A549 (cell line): ENCODE measurements around the gene SYCP1. TPM values are rescaled to one million over a fixed set of nuclear protein-coding genes. Genes with fewer than 3 reads are reported as not detected.

Source experiments
- ATAC-seq, 2 experiments: fragments of 200-7000 bp in 1 of 2; fragments of >200 bp in 1 of 2; cut with Nextera tagmentation in 1 of 2; cut with Tn5 transposase in 1 of 2; 3 replicates each; pipeline versions ENCODE4 v1.8.0 to v1.9.1; 2018 to 2020; ENCODE audit warnings: mild to moderate bottlenecking in 1 of 2, moderate library complexity in 1 of 2
- CTCF ChIA-PET: fragments of 300-600 bp; sonication (Branson Sonifier 250); formaldehyde crosslinking; extraction: SDS; loops from one replicate; lab custom pipeline; 2021; ENCODE audit warnings: antibody characterized with exemption, inconsistent platforms; lab: Yijun Ruan, JAX
- POLR2A ChIA-PET: fragments of 350-600 bp; formaldehyde crosslinking; extraction: SDS; loops from one replicate; lab custom pipeline; 2021; ENCODE audit warnings: antibody characterized with exemption, inconsistent platforms; lab: Yijun Ruan, JAX
- DNase-seq, 2 experiments: peaks; one replicate each; pipeline versions ENCODE4 v3.0.0 to v3.0.0-alpha.2; 2011 to 2016; ENCODE audit warnings: low read depth in 1 of 2, low spot score in 1 of 2
- FAIRE-seq: peaks from 2 replicates; lab custom pipeline; 2011; peaks lifted over from hg19 to GRCh38; lab: Jason Lieb, UNC
- H3K27ac ChIP-seq, 2 experiments: fragments of >200 bp; sonication (Bioruptor Twin); formaldehyde crosslinking; 3 replicates each; pipeline ENCODE4 v1.5.1; 2016 to 2017
- H3K4me1 ChIP-seq: fragments of >200 bp; sonication (Bioruptor Twin); formaldehyde crosslinking; 3 replicates; pipeline ENCODE4 v1.6.1; 2016
- H3K4me2 ChIP-seq: fragments of >200 bp; sonication (Bioruptor Twin); formaldehyde crosslinking; 3 replicates; pipeline ENCODE4 v1.6.1; 2016
- H3K4me3 ChIP-seq: fragments of >200 bp; sonication (Bioruptor Twin); formaldehyde crosslinking; 3 replicates; pipeline ENCODE4 v1.5.1; 2016
- H3K9me3 ChIP-seq: fragments of >200 bp; sonication (Bioruptor Twin); formaldehyde crosslinking; 3 replicates; pipeline ENCODE4 v1.6.1; 2016
- CBX8 ChIP-seq: fragments of 200-600 bp; sonication (generic); IDR thresholded peaks from 2 replicates; pipeline ENCODE4 v1.6.1; 2016
- CEBPB ChIP-seq, 2 experiments: fragments of >200 bp in 1 of 2; sonication (Bioruptor Twin) in 1 of 2; formaldehyde crosslinking in 1 of 2; IDR thresholded peaks; 2 replicates each; pipeline ENCODE4 v1.6.1; 2012 to 2016
- CHD2 ChIP-seq: fragments of 150-350 bp; IDR thresholded peaks from 2 replicates; pipeline ENCODE4 v1.6.1; 2014; ENCODE audit warnings: low read length; ENCODE audit not compliant: partially characterized antibody
- CTCF ChIP-seq: fragments of >200 bp; sonication (Bioruptor Twin); formaldehyde crosslinking; IDR thresholded peaks from 3 replicates; pipeline ENCODE4 v1.5.1; 2016
- E2F6 ChIP-seq: IDR thresholded peaks from 2 replicates; pipeline ENCODE4 v1.6.1; 2012; ENCODE audit warnings: low read depth, borderline replicate concordance
- EHMT2 ChIP-seq: fragments of 200-600 bp; sonication (generic); IDR thresholded peaks from 2 replicates; pipeline ENCODE4 v1.6.1; 2016; ENCODE audit warnings: antibody characterized with exemption, low read depth, mild to moderate bottlenecking, moderate library complexity
- EP300 ChIP-seq, 2 experiments: fragments of >200 bp; sonication (Bioruptor Twin); formaldehyde crosslinking; IDR thresholded peaks; 2 replicates in 1 of 2; 3 replicates in 1 of 2; pipeline ENCODE4 v1.6.1; 2016 to 2017
- FOSB ChIP-seq: fragments of 250-450 bp; sonication (Bioruptor Pico); IDR thresholded peaks from 2 replicates; pipeline ENCODE4 v1.5.0; 2020; ENCODE audit warnings: mild to moderate bottlenecking, moderate library complexity
- FOSL2 ChIP-seq, 2 experiments: fragments of 450-650 bp in 1 of 2; fragments of >200 bp in 1 of 2; sonication (Bioruptor Twin) in 1 of 2; formaldehyde crosslinking; IDR thresholded peaks; 2 replicates each; pipeline versions ENCODE4 v1.5.0 to v1.6.1; 2016 to 2020; ENCODE audit warnings: mild to moderate bottlenecking in 1 of 2, moderate library complexity in 1 of 2
- HDAC2 ChIP-seq: fragments of 200-600 bp; sonication (generic); IDR thresholded peaks from 2 replicates; pipeline ENCODE4 v1.6.1; 2016
- HOXA7 ChIP-seq: fragments of 250-450 bp; sonication (Bioruptor Pico); IDR thresholded peaks from 2 replicates; pipeline ENCODE4 v1.5.0; 2020; ENCODE audit warnings: mild to moderate bottlenecking, moderate library complexity
- HOXB13 ChIP-seq: fragments of 250-450 bp; sonication (Bioruptor Pico); IDR thresholded peaks from 2 replicates; pipeline ENCODE4 v1.5.0; 2020; ENCODE audit warnings: low read depth, mild to moderate bottlenecking, moderate library complexity
- KDM5A ChIP-seq: fragments of 200-600 bp; sonication (generic); IDR thresholded peaks from 2 replicates; pipeline ENCODE4 v1.6.1; 2016; ENCODE audit warnings: antibody characterized with exemption, mild to moderate bottlenecking
- MAX ChIP-seq: IDR thresholded peaks from 2 replicates; pipeline ENCODE4 v1.6.1; 2012
- MAZ ChIP-seq: fragments of 150-350 bp; IDR thresholded peaks from 2 replicates; pipeline ENCODE4 v1.6.1; 2014; ENCODE audit warnings: antibody characterized with exemption, low read depth, low read length, borderline replicate concordance
- MYC ChIP-seq: IDR thresholded peaks from 2 replicates; pipeline ENCODE4 v1.6.1; 2012; ENCODE audit warnings: mild to moderate bottlenecking, inconsistent platforms, low read length, improper control_type of control experiment, borderline replicate concordance
- NPAS2 ChIP-seq: fragments of 250-450 bp; sonication (Bioruptor Pico); IDR thresholded peaks from 2 replicates; pipeline ENCODE4 v1.8.0; 2022; ENCODE audit warnings: mild to moderate bottlenecking, moderate library complexity, borderline replicate concordance
- PBX3 ChIP-seq: IDR thresholded peaks from 2 replicates; pipeline ENCODE4 v1.6.1; 2012
- REST ChIP-seq: fragments of 200-600 bp; sonication (generic); IDR thresholded peaks from 2 replicates; pipeline ENCODE4 v1.6.1; 2016; ENCODE audit warnings: antibody characterized with exemption, mild to moderate bottlenecking, moderate library complexity
- TP53 ChIP-seq: fragments of 250-450 bp; sonication (Bioruptor Pico); IDR thresholded peaks from 2 replicates; pipeline ENCODE4 v1.5.0; 2021; ENCODE audit warnings: mild to moderate bottlenecking, moderate library complexity
- USF2 ChIP-seq: fragments of 450-650 bp; IDR thresholded peaks from 2 replicates; pipeline ENCODE4 v1.6.1; 2014; ENCODE audit warnings: antibody characterized with exemption
- ZNF302 ChIP-seq: fragments of 250-450 bp; sonication (Bioruptor Pico); IDR thresholded peaks from 2 replicates; pipeline ENCODE4 v1.9.0; 2021; ENCODE audit warnings: inconsistent platforms, mild to moderate bottlenecking, moderate library complexity
- WGBS: methylation state at CpG from one replicate; pipeline ENCODE4 v1.1.6; 2017; ENCODE audit errors: missing lambda C conversion rate; 5-methylcytosine and 5-hydroxymethylcytosine counted together
- polyA plus RNA-seq, 4 experiments: library from polyadenylated mRNA; depleted of rRNA in 3 of 4; stranded (reverse); fragments of >200 nt; fragmentation: RNase III in 1 of 4; extraction: RNeasy Plus Mini Kit Qiagen cat#74134 plus additional on column Dnase treatment in 1 of 4; gene quantifications; 2 replicates in 3 of 4; 3 replicates in 1 of 4; pipeline ENCODE4 v1.2.3, GENCODE V29; 2011 to 2017

Gene SYCP1
- polyA plus RNA-seq, 2 of the 4 experiments (the other 2 are of a cell fraction) = not detected

GRCh38 chr1:115031595-115031994, 176.9 kb downstream of the SYCP1 start:
- POLR2A ChIA-PET = no interaction called here
- DNase-seq = no peak
- H3K27ac ChIP-seq = no peak overlapping the region
- H3K4me3 ChIP-seq = no peak overlapping the region
- no peaks in the 10 kb centered on the region for H3K4me1 ChIP-seq
- FAIRE-seq = no peak
- no peak for ATAC-seq
- TF ChIP-seq CBX8 = no peak
- no peak for TF ChIP-seq REST
- no peak for TF ChIP-seq KDM5A
- TF ChIP-seq MAX = no peak
- TF ChIP-seq USF2 = no peak
- no peak for TF ChIP-seq CHD2
- TF ChIP-seq FOSL2 (IDR thresholded peaks at IDR 0.05) = no peak
- TF ChIP-seq FOSL2 (CRISPR knock-in tag; IDR thresholded peaks at IDR 0.05) = no peak
- no peak for TF ChIP-seq HOXB13 (CRISPR knock-in tag)
- no peak for TF ChIP-seq CEBPB (IDR thresholded peaks at IDR 0.05)
- TF ChIP-seq, all 56 proteins: peak for 0
- 48% methylated on average over 2 of the region's 2 CpGs for WGBS
- Histone ChIP-seq H3K4me2 (no peak overlapping the region), H3K9me3 (no peaks in the 10 kb centered on the region)
- CTCF ChIA-PET = no interaction called here

GRCh38 chr1:115035652-115036051, 181.0 kb downstream of the SYCP1 start:
- no peak for FAIRE-seq
- ChIA-PET CTCF (interaction anchor here (0.8 kb wide), 1 partner anchor 434 kb away, joined by 3 read pairs; no protein-coding TSS in a partner anchor), POLR2A (no interaction called here)
- H3K4me2 ChIP-seq = no peak overlapping the region
- no peak overlapping the region for H3K27ac ChIP-seq
- H3K9me3 ChIP-seq = no peaks in the 10 kb centered on the region
- H3K4me1 ChIP-seq = no peaks in the 10 kb centered on the region
- no peak overlapping the region for H3K4me3 ChIP-seq
- ATAC-seq = no peak
- DNase-seq = no peak
- TF ChIP-seq E2F6 (no peak), EP300 (IDR thresholded peaks at IDR 0.05) (no peak), USF2 (no peak), PBX3 (no peak), MYC (no peak), FOSB (no peak), MAX (no peak), ZNF302 (no peak), HDAC2 (no peak), MAZ (no peak), CTCF (no peak), HOXA7 (CRISPR knock-in tag) (no peak), NPAS2 (CRISPR knock-in tag) (no peak), CBX8 (no peak), FOSL2 (IDR thresholded peaks at IDR 0.05) (no peak), FOSL2 (CRISPR knock-in tag; IDR thresholded peaks at IDR 0.05) (no peak), TP53 (no peak), EHMT2 (no peak)
- WGBS = 0% methylated on average over 1 of the region's 1 CpG
